ENCODE measurements around the gene PHF21A.

DNA sequence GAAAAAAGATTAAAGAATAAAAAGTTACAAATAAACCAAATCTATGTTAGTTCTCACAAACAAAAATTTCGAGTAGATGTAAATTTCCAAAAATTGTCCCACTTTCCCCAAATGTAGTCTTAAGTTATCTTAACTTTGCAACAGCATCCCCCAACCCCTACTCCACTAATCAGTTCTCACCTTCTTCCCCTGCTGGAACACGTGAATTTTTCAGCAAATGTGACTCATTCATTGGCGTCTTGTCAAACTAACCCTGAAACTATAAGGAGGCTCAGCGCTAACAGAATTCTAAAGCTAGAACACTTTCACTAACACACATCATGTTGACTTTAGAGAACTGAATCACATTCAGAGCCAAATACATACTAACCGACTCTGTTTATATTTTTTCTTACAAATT lies 46.1 kb downstream of the PHF21A start:
- TF ChIP-seq, protein P1, sequence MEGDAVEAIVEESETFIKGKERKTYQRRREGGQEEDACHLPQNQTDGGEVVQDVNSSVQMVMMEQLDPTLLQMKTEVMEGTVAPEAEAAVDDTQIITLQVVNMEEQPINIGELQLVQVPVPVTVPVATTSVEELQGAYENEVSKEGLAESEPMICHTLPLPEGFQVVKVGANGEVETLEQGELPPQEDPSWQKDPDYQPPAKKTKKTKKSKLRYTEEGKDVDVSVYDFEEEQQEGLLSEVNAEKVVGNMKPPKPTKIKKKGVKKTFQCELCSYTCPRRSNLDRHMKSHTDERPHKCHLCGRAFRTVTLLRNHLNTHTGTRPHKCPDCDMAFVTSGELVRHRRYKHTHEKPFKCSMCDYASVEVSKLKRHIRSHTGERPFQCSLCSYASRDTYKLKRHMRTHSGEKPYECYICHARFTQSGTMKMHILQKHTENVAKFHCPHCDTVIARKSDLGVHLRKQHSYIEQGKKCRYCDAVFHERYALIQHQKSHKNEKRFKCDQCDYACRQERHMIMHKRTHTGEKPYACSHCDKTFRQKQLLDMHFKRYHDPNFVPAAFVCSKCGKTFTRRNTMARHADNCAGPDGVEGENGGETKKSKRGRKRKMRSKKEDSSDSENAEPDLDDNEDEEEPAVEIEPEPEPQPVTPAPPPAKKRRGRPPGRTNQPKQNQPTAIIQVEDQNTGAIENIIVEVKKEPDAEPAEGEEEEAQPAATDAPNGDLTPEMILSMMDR (IDR thresholded peaks at IDR 0.05; ENCODE audit: low read length), result no peak
- TF ChIP-seq EZH2 (IDR thresholded peaks at IDR 0.05; ENCODE audit: borderline replicate concordance, low read length), result no peak

Data from OCI-LY1 (cell line).